HG03469 (cell line): ENCODE measurements around the gene FUT8.
"Not testable (repeated sequence)": the region's sequence is repeated elsewhere in the genome, so short reads cannot be mapped to it uniquely, and the experiment has no call there.

ENCODE experiments used
- ATAC-seq: cut with Tn5 transposase; IDR thresholded peaks from one replicate; pipeline ENCODE4 v1.9.1; 2021; ENCODE audit warnings: mild to moderate bottlenecking, moderate library complexity, moderate number of reproducible peaks; ENCODE audit not compliant: unreplicated experiment

The FUT8 gene

GRCh38 chr14:65444230-65444629, 31.7 kb downstream of the FUT8 start:
- ATAC-seq = no peak

GRCh38 chr14:65446159-65446558, 33.6 kb downstream of the FUT8 start:
- no peak for ATAC-seq

- ATAC-seq = no peak
These were observed 37.1 kb downstream of the FUT8 start for GRCh38 chr14:65449647-65450046.

- ATAC-seq = no peak
These were observed 41.4 kb downstream of the FUT8 start for GRCh38 chr14:65453807-65454480.

- ATAC-seq = no peak
These were observed 43.7 kb downstream of the FUT8 start for GRCh38 chr14:65456247-65456646.

- ATAC-seq = no peak
These were observed 49.2 kb downstream of the FUT8 start for GRCh38 chr14:65461730-65462129.

GRCh38 chr14:65462411-65462810, 49.9 kb downstream of the FUT8 start:
- ATAC-seq = peak; percentile 70

GRCh38 chr14:65465584-65465983, 53.1 kb downstream of the FUT8 start:
- no peak for ATAC-seq

GRCh38 chr14:65467926-65468325, 55.4 kb downstream of the FUT8 start:
- not testable (repeated sequence) for ATAC-seq

- ATAC-seq = no peak
These were observed 57.4 kb downstream of the FUT8 start for GRCh38 chr14:65469903-65470302.

- no peak for ATAC-seq
These were observed 57.9 kb downstream of the FUT8 start for GRCh38 chr14:65470404-65470880.

GRCh38 chr14:65471038-65471878, 58.7 kb downstream of the FUT8 start:
- ATAC-seq = no peak

- ATAC-seq = no peak
These were observed 59.7 kb downstream of the FUT8 start for GRCh38 chr14:65472189-65472588.

GRCh38 chr14:65476273-65476941, 63.9 kb downstream of the FUT8 start:
- ATAC-seq = peak; percentile 74

- no peak for ATAC-seq
These were observed 64.4 kb downstream of the FUT8 start for GRCh38 chr14:65476942-65477318.

- no peak for ATAC-seq
These were observed 65.5 kb downstream of the FUT8 start for GRCh38 chr14:65478017-65478416.

- ATAC-seq = no peak
These were observed 66.1 kb downstream of the FUT8 start for GRCh38 chr14:65478596-65478995.

- ATAC-seq = no peak
These were observed 66.9 kb downstream of the FUT8 start for GRCh38 chr14:65479386-65479785.

GRCh38 chr14:65482757-65483438, 70.4 kb downstream of the FUT8 start:
- ATAC-seq = no peak

GRCh38 chr14:65483647-65484046, 71.1 kb downstream of the FUT8 start:
- ATAC-seq = no peak

- ATAC-seq = no peak
These were observed 73.0 kb downstream of the FUT8 start for GRCh38 chr14:65485516-65485915.
